ENCODE data around the gene TBC1D1.

DNA sequence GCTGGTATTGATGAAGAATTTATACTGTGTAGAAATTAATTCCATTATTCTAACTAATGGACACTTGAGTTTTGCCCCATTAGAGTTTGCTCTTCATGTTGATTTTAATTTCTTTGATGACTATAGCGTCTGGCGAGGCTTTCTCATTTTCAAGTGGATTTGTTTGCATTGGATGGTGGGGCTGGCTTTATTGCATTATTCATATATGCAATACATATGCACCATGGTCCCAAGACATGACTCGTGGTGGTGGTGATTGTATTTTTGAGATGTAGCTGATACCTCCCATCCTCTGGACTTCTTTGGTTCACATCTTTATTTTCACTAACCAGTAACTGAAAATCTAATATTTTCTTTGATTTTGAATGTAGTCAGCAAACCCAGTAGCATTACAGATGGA is 109.1 kb downstream of the TBC1D1 start:
- TF ChIP-seq GATA2 (IDR thresholded peaks at IDR 0.05; ENCODE audit: low read depth, low read length) (no peak), GATA3 (IDR thresholded peaks at IDR 0.05; ENCODE audit: low read depth, low read length) (no peak)

Data from SH-SY5Y (cell line).